Loucy (cell line): ENCODE measurements around the gene CCM2.
A peak's percentile ranks its signal among the peaks of the same experiment; 100 is the strongest.

Experiments
- H2AFZ ChIP-seq: fragments of 200-600 bp; sonication (generic); 2 replicates; pipeline ENCODE4 v1.6.0; 2016; ENCODE audit warnings: antibody characterized with exemption, mild to moderate bottlenecking, low read length, moderate library complexity
- H3F3A ChIP-seq: fragments of 200-600 bp; 2 replicates; pipeline ENCODE4 v1.6.0; 2016; ENCODE audit warnings: antibody characterized with exemption, low read depth, mild to moderate bottlenecking
- H3K27me3 ChIP-seq: fragments of 200-600 bp; sonication (generic); 2 replicates; pipeline ENCODE4 v1.6.1; 2014; ENCODE audit warnings: low read length, mild to moderate bottlenecking; ENCODE audit not compliant: insufficient read depth, poor library complexity, severe bottlenecking
- H3K36me3 ChIP-seq: fragments of 200-600 bp; sonication (generic); 2 replicates; pipeline ENCODE4 v1.6.1; 2016; ENCODE audit warnings: low read length; ENCODE audit not compliant: insufficient read depth
- H3K4me1 ChIP-seq: fragments of 200-600 bp; sonication (generic); 2 replicates; pipeline ENCODE4 v1.5.1; 2014; ENCODE audit warnings: low read length, mild to moderate bottlenecking; ENCODE audit not compliant: insufficient read depth, poor library complexity, severe bottlenecking
- H3K4me2 ChIP-seq: fragments of 200-600 bp; sonication (generic); 2 replicates; pipeline ENCODE4 v1.6.0; 2014; ENCODE audit warnings: antibody characterized with exemption, low read length, low read depth, mild to moderate bottlenecking; ENCODE audit not compliant: poor library complexity, severe bottlenecking
- H3K4me3 ChIP-seq: fragments of 200-600 bp; sonication (generic); 2 replicates; pipeline ENCODE4 v1.5.1; 2014; ENCODE audit warnings: low read length, mild to moderate bottlenecking, mixed read lengths; ENCODE audit not compliant: poor library complexity, severe bottlenecking
- H3K79me2 ChIP-seq: fragments of 200-600 bp; sonication (generic); 2 replicates; pipeline ENCODE4 v1.6.1; 2014; ENCODE audit warnings: low read length; ENCODE audit not compliant: insufficient read depth
- H3K9ac ChIP-seq: fragments of 200-600 bp; sonication (generic); 2 replicates; pipeline ENCODE4 v1.6.0; 2014; ENCODE audit warnings: mild to moderate bottlenecking, low read depth, low read length, moderate library complexity; ENCODE audit not compliant: poor library complexity, severe bottlenecking
- H3K9me2 ChIP-seq: fragments of 200-600 bp; sonication (generic); replicated peaks from 2 replicates; pipeline ENCODE4 v1.6.1; 2016; ENCODE audit warnings: low read depth, low read length, mixed read lengths
- H3K9me3 ChIP-seq: fragments of 200-600 bp; sonication (generic); 2 replicates; pipeline ENCODE4 v1.6.1; 2014; ENCODE audit warnings: mild to moderate bottlenecking, antibody characterized with exemption, low read length, low read depth; ENCODE audit not compliant: insufficient read depth
- H4K20me1 ChIP-seq: fragments of 200-600 bp; sonication (generic); 2 replicates; pipeline ENCODE4 v1.6.0; 2014; ENCODE audit warnings: antibody characterized with exemption, low read length, mild to moderate bottlenecking; ENCODE audit not compliant: insufficient read depth, poor library complexity, severe bottlenecking
- CTCF ChIP-seq: fragments of 200-600 bp; sonication (generic); conservative IDR thresholded peaks from 2 replicates; pipeline ENCODE4 v1.5.1; 2014; ENCODE audit warnings: mild to moderate bottlenecking, antibody characterized with exemption, low read length
- EZH2phosphoT487 ChIP-seq: fragments of 200-600 bp; IDR thresholded peaks from 2 replicates; pipeline ENCODE4 v1.6.1; 2018; ENCODE audit warnings: antibody characterized with exemption, mild to moderate bottlenecking, moderate library complexity, borderline replicate concordance

The CCM2 gene

GRCh38 chr7:44986218-44987053 lies 13.6 kb upstream of the CCM2 start:
- peaks cover 37% of the 10 kb centered on the region for H3K36me3 ChIP-seq
- peaks cover 55% of the 10 kb centered on the region for H3K4me1 ChIP-seq
- H3K4me3 ChIP-seq = peak overlapping the region; percentile 89
- TF ChIP-seq EZH2phosphoT487 (no peak), CTCF (no peak)
- H3K9me2 ChIP-seq = no peaks in the 10 kb centered on the region
- no peaks in the 10 kb centered on the region for H3K9me3 ChIP-seq
- H3K27me3 ChIP-seq = peaks cover 11% of the 10 kb centered on the region
- peaks cover 40% of the 10 kb centered on the region for H4K20me1 ChIP-seq
- peaks cover 6% of the 10 kb centered on the region; the same call in 1 of the 2 replicates for H3F3A ChIP-seq
- peak overlapping the region; percentile 97 for H3K4me2 ChIP-seq
- peak overlapping the region; percentile 93 for H3K9ac ChIP-seq
- peaks cover 77% of the 10 kb centered on the region for H3K79me2 ChIP-seq
- H2AFZ ChIP-seq = peak overlapping the region; percentile 75

DNA sequence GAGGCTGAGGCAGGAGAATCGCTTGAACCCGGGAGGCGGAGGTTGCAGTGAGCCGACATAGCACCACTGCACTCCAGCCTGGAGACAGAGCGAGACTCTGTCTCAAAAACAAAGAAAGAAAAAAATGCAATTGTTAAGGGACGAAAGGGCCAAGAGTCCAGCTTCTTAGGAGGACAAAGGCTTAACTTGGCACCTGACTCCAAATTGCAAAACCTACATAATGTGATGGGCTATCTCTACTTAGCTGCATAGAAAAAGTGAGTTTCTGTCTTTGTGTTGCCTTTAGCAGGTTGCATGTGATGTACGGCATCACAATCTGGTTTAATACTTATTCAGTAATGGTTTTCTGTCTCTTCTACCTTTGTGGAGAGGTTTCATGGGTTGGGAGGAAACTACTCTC lies 12.5 kb upstream of the CCM2 start:
- H3K9ac ChIP-seq = peak overlapping the region; percentile 93
- TF ChIP-seq EZH2phosphoT487 = no peak
- no peak for TF ChIP-seq CTCF

GRCh38 chr7:44987996-44988395 lies 12.0 kb upstream of the CCM2 start:
- Histone ChIP-seq H3K27me3 (peaks cover 11% of the 10 kb centered on the region), H2AFZ (no peak overlapping the region), H4K20me1 (peaks cover 33% of the 10 kb centered on the region), H3K9me2 (no peaks in the 10 kb centered on the region), H3K9ac (peak overlapping the region; percentile 93), H3K4me1 (peaks cover 51% of the 10 kb centered on the region), H3K36me3 (peaks cover 30% of the 10 kb centered on the region), H3K9me3 (no peaks in the 10 kb centered on the region), H3K79me2 (peaks cover 64% of the 10 kb centered on the region), H3K4me3 (peak overlapping the region; percentile 89), H3F3A (no peaks in the 10 kb centered on the region), H3K4me2 (peak overlapping the region; percentile 97)
- TF ChIP-seq CTCF (no peak), EZH2phosphoT487 (no peak)

More for the DNA sequence above, 12.5 kb upstream of the CCM2 start:
- Histone ChIP-seq H3K79me2 (peaks cover 69% of the 10 kb centered on the region), H3F3A (0 out of 2 replicates have a peak, but pooled peaks cover 4% of the 10 kb centered on the region), H3K36me3 (peaks cover 35% of the 10 kb centered on the region), H3K9me3 (no peaks in the 10 kb centered on the region), H4K20me1 (peaks cover 38% of the 10 kb centered on the region), H3K27me3 (peaks cover 11% of the 10 kb centered on the region), H2AFZ (no peak overlapping the region), H3K4me3 (peak overlapping the region; percentile 89), H3K4me2 (peak overlapping the region; percentile 97), H3K4me1 (peaks cover 53% of the 10 kb centered on the region), H3K9me2 (no peaks in the 10 kb centered on the region)
